H9 (cell line): ENCODE measurements around the gene FAIM2. TPM values are rescaled to one million over a fixed set of nuclear protein-coding genes. Genes with fewer than 3 reads are reported as not detected.

Source experiments
- DNase-seq: peaks from one replicate; pipeline ENCODE4 v3.0.0-alpha.2; 2017
- H2AFZ ChIP-seq: one replicate; pipeline ENCODE4 v1.6.1; 2013; ENCODE audit warnings: mild to moderate bottlenecking, low read length, control low read depth, moderate library complexity
- H2AK5ac ChIP-seq: 2 replicates; pipeline ENCODE4 v1.6.1; 2013; ENCODE audit warnings: low read length, control low read depth, mixed read lengths; ENCODE audit not compliant: insufficient read length
- H2BK120ac ChIP-seq: one replicate; pipeline ENCODE4 v1.6.1; 2013; ENCODE audit warnings: low read depth, mild to moderate bottlenecking, low read length, control low read depth, inconsistent platforms; ENCODE audit not compliant: poor library complexity, severe bottlenecking
- H2BK12ac ChIP-seq: 2 replicates; pipeline ENCODE4 v1.6.1; 2013; ENCODE audit warnings: low read length, control low read depth, mixed read lengths, low read depth; ENCODE audit not compliant: insufficient read length
- H2BK15ac ChIP-seq: 2 replicates; pipeline ENCODE4 v1.6.1; 2013; ENCODE audit warnings: low read depth, low read length, control low read depth
- H2BK20ac ChIP-seq: one replicate; pipeline ENCODE4 v1.6.1; 2013; ENCODE audit warnings: low read depth, mild to moderate bottlenecking, low read length, control low read depth, inconsistent platforms; ENCODE audit not compliant: poor library complexity, severe bottlenecking
- H2BK5ac ChIP-seq: 2 replicates; pipeline ENCODE4 v1.6.1; 2013; ENCODE audit warnings: low read length, control low read depth, mixed read lengths; ENCODE audit not compliant: insufficient read length
- H3K14ac ChIP-seq: 2 replicates; pipeline ENCODE4 v1.6.1; 2013; ENCODE audit warnings: low read length, control low read depth; ENCODE audit not compliant: insufficient read depth
- H3K18ac ChIP-seq: 2 replicates; pipeline ENCODE4 v1.6.1; 2013; ENCODE audit warnings: low read depth, mild to moderate bottlenecking, mixed read lengths, low read length, control low read depth; ENCODE audit not compliant: insufficient read length
- H3K23ac ChIP-seq: 2 replicates; pipeline ENCODE4 v1.6.1; 2013; ENCODE audit warnings: low read length, control low read depth, mixed read lengths, low read depth; ENCODE audit not compliant: insufficient read length
- H3K23me2 ChIP-seq: 2 replicates; pipeline ENCODE4 v1.6.1; 2013; ENCODE audit warnings: low read depth, mild to moderate bottlenecking, mixed read lengths, low read length, control low read depth; ENCODE audit not compliant: insufficient read length, poor library complexity, severe bottlenecking
- H3K27ac ChIP-seq: 2 replicates; pipeline ENCODE4 v1.5.1; 2013; ENCODE audit warnings: low read length, control low read depth, mixed read lengths, low read depth; ENCODE audit not compliant: insufficient read length
- H3K27me3 ChIP-seq: 2 replicates; pipeline ENCODE4 v1.6.1; 2013; ENCODE audit warnings: low read length, control low read depth, inconsistent platforms; ENCODE audit not compliant: insufficient read depth
- H3K4ac ChIP-seq: 2 replicates; pipeline ENCODE4 v1.6.1; 2013; ENCODE audit warnings: low read depth, mild to moderate bottlenecking, control low read depth, inconsistent platforms, low read length, moderate library complexity
- H3K4me1 ChIP-seq: 2 replicates; pipeline ENCODE4 v1.6.1; 2013; ENCODE audit warnings: low read length, control low read depth, inconsistent platforms; ENCODE audit not compliant: insufficient read depth
- H3K4me2 ChIP-seq: 2 replicates; pipeline ENCODE4 v1.6.1; 2013; ENCODE audit warnings: low read length, control low read depth, mixed read lengths; ENCODE audit not compliant: insufficient read length, insufficient read depth
- H3K56ac ChIP-seq: 2 replicates; pipeline ENCODE4 v1.6.1; 2013; ENCODE audit warnings: low read depth, mild to moderate bottlenecking, mixed read lengths, low read length, control low read depth; ENCODE audit not compliant: insufficient read length
- H3K79me1 ChIP-seq: 2 replicates; pipeline ENCODE4 v1.6.1; 2013; ENCODE audit warnings: low read depth, mild to moderate bottlenecking, moderate library complexity, low read length, control low read depth, inconsistent platforms; ENCODE audit not compliant: insufficient read depth, poor library complexity, severe bottlenecking
- H3K79me2 ChIP-seq: 2 replicates; pipeline ENCODE4 v1.6.1; 2013; ENCODE audit warnings: low read length, control low read depth, inconsistent platforms; ENCODE audit not compliant: insufficient read depth
- H3K9ac ChIP-seq: 2 replicates; pipeline ENCODE4 v1.6.1; 2013; ENCODE audit warnings: low read length, control low read depth, mixed read lengths; ENCODE audit not compliant: insufficient read length; ENCODE audit errors: extremely low read depth
- H3K9me3 ChIP-seq: one replicate; pipeline ENCODE4 v1.6.1; 2013; ENCODE audit warnings: low read depth, low read length, inconsistent platforms; ENCODE audit not compliant: control insufficient read depth
- H3T11ph ChIP-seq: one replicate; pipeline ENCODE4 v1.6.1; 2013; ENCODE audit warnings: mild to moderate bottlenecking, low read length, control low read depth, inconsistent platforms
- H4K20me1 ChIP-seq: one replicate; pipeline ENCODE4 v1.6.1; 2013; ENCODE audit not compliant: control insufficient read depth, insufficient read length, insufficient read depth
- H4K5ac ChIP-seq: 2 replicates; pipeline ENCODE4 v1.6.1; 2013; ENCODE audit warnings: low read depth, mild to moderate bottlenecking, mixed read lengths, low read length, control low read depth; ENCODE audit not compliant: insufficient read length
- H4K8ac ChIP-seq: replicated peaks from 2 replicates; pipeline ENCODE4 v1.6.1; 2013; ENCODE audit warnings: low read length, control low read depth, mixed read lengths, low read depth; ENCODE audit not compliant: insufficient read length
- H4K91ac ChIP-seq: 2 replicates; pipeline ENCODE4 v1.6.1; 2013; ENCODE audit warnings: low read depth, mild to moderate bottlenecking, moderate library complexity, mixed read lengths, low read length, control low read depth; ENCODE audit not compliant: insufficient read length
- H3K27ac Mint-ChIP-seq, 3 experiments: 2 replicates in 2 of 3; 3 replicates in 1 of 3; pipeline ENCODE4 v1.8.0; 2020 to 2021; ENCODE audit warnings: mixed read lengths in 3 of 3, mild to moderate bottlenecking in 1 of 3, moderate library complexity in 1 of 3
- H3K27me3 Mint-ChIP-seq: 2 replicates; pipeline ENCODE4 v1.8.0; 2021; ENCODE audit warnings: low read depth, mild to moderate bottlenecking, moderate library complexity, mixed read lengths
- H3K36me3 Mint-ChIP-seq, 3 experiments: 2 replicates in 2 of 3; 3 replicates in 1 of 3; pipeline ENCODE4 v1.8.0; 2020 to 2021; ENCODE audit warnings: low read depth in 3 of 3, mixed read lengths in 3 of 3; ENCODE audit not compliant: insufficient read depth in 1 of 3
- H3K4me1 Mint-ChIP-seq, 2 experiments: 2 replicates each; pipeline ENCODE4 v1.8.0; 2020; ENCODE audit warnings: mixed read lengths in 2 of 2
- H3K4me3 Mint-ChIP-seq, 2 experiments: 2 replicates in 1 of 2; 3 replicates in 1 of 2; pipeline ENCODE4 v1.8.0; 2020 to 2021; ENCODE audit warnings: mild to moderate bottlenecking in 2 of 2, mixed read lengths in 2 of 2, moderate library complexity in 1 of 2
- H3K9me3 Mint-ChIP-seq, 2 experiments: 2 replicates in 1 of 2; 3 replicates in 1 of 2; pipeline ENCODE4 v1.8.0; 2020; ENCODE audit warnings: mild to moderate bottlenecking in 2 of 2, mixed read lengths in 2 of 2, moderate library complexity in 1 of 2
- CTCF ChIP-seq: fragments of 200-600 bp; sonication (generic); conservative IDR thresholded peaks from 3 replicates; pipeline ENCODE4 v1.8.0; 2021; ENCODE audit warnings: antibody characterized with exemption, mild to moderate bottlenecking
- WGBS: extraction: QIAGEN DNeasy Blood & Tissue Kit; methylation state at CpG from one replicate; pipeline ENCODE4 v1.1.7; 2013; ENCODE audit warnings: missing lambda C conversion rate, low lambda C conversion rate, mixed read lengths; ENCODE audit not compliant: insufficient read length; ENCODE audit errors: extremely low coverage; 5-methylcytosine and 5-hydroxymethylcytosine counted together
- total RNA-seq: library from RNA; stranded (reverse); gene quantifications from 2 replicates; pipeline ENCODE4 v1.2.1, GENCODE V29; 2021

Gene FAIM2
- total RNA-seq, 1 experiment from 2014 or later = 0.42 TPM

GRCh38 chr12:49864798-49865090, 39.0 kb downstream of the FAIM2 start:
- no CpG with 5 or more reads among the region's 2 CpGs for WGBS
- Histone ChIP-seq H3K27me3 (no peaks in the 10 kb centered on the region), H3K4me1 (no peaks in the 10 kb centered on the region), H4K8ac (no peak overlapping the region), H2AK5ac (no peak overlapping the region), H2BK15ac (no peak overlapping the region), H2BK12ac (no peak overlapping the region), H3K79me2 (no peaks in the 10 kb centered on the region), H3K9ac (no peak overlapping the region), H4K91ac (no peak overlapping the region), H3K27ac (no peak overlapping the region), H3K9me3 (no peaks in the 10 kb centered on the region), H2BK120ac (no peak overlapping the region), H3T11ph (no peak overlapping the region), H3K79me1 (no peaks in the 10 kb centered on the region), H3K4ac (no peak overlapping the region), H3K14ac (no peak overlapping the region), H3K18ac (no peak overlapping the region), H3K23ac (no peak overlapping the region), H3K56ac (no peak overlapping the region), H4K5ac (no peak overlapping the region), H2AFZ (no peak overlapping the region), H4K20me1 (no peaks in the 10 kb centered on the region), H2BK5ac (no peak overlapping the region), H3K4me2 (no peak overlapping the region), H2BK20ac (no peak overlapping the region), H3K23me2 (no peaks in the 10 kb centered on the region)
- TF ChIP-seq CTCF = no peak
- no peak overlapping the region for H3K27ac Mint-ChIP-seq
- H3K36me3 Mint-ChIP-seq = peaks cover 1 to 5% (median 3%) of the 10 kb centered on the region in 3 experiments; a peak in 6 of 7 replicates
- peaks cover 20% of the 10 kb centered on the region for H3K27me3 Mint-ChIP-seq
- no peak overlapping the region for H3K4me3 Mint-ChIP-seq
- DNase-seq = peak; percentile 11
- peaks cover 13 to 14% of the 10 kb centered on the region in 2 experiments for H3K4me1 Mint-ChIP-seq
- peaks cover 6 to 10% of the 10 kb centered on the region in 2 experiments for H3K9me3 Mint-ChIP-seq
